Stimulated activated CD4-positive, alpha-beta T cell treated with anti-CD3 and anti-CD28 coated beads, Interleukin-12 subunit alpha, Interleukin-12 subunit beta, amount 100 ng/mL, for 24 hours (primary cell): ENCODE data around the gene ADD1.

Source experiments
- DNase-seq, 2 experiments: peaks; one replicate each; pipeline ENCODE4 v3.0.0-alpha.2; 2020; ENCODE audit warnings: low read depth in 2 of 2

The ADD1 gene

DNA sequence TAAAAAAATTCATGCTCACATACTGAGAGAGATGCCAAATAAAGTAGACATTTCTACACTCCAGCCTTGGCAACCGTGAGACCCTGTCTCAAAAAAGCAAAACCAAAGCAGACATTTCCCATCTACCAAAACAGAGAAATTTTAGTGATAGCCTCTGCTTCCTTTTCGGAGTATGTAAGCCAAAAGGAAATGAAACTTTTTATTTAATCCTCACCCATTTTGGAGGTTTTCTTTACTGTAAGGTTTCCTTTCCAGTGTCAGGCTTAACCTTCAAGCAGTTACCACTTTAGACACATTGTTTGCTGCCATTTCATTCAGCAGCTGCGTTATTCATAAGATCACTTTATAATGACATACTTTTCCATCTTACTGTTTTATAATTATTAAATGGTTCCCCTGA, 15.9 kb downstream of the ADD1 start:
- no peak for DNase-seq

DNA sequence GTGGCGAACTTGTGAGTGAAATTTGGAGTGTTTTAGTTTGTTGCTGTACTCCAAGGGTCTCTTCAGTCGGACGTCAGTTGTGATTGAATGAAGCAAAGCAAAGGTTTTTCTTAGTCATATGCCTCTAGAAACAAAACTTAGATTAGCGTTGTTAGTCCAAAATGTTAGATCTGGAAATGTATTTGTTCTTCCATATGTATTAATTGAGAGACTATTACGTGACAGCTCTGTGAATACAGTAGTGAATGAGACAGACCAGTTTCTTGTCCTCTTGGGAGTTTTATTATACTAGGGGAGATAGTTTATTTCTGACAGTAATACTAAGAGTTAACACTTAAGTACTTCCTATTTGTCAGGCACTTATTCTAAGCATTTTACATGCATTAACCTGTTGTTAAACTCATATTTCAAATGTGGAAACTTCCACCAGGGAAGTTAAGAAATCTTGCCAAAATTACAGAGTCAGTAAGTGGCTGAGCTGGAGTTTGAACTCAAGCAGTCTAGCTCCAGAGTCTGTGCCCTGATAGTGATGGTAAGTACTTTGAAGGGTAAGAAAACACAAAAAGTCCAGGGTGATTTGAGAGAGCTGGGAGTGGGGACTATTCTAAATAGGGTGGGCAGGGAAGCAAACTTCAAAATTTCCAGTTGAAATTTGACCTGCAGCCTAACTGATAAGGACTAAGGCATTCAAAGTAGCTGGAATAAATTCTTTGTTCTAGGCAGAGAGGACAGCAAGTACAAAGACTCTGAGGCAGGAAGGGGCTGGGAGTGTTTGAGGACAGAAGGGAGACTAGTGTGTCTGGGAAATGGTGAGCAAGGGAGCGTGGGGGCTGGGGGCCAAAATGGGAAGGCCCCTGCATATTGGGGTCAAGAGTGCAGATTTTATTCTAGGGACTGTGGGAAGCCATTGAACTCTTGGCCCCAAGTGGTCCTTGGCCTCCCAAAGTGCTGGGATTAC, 17.0 kb downstream of the ADD1 start:
- no peak for DNase-seq

DNA sequence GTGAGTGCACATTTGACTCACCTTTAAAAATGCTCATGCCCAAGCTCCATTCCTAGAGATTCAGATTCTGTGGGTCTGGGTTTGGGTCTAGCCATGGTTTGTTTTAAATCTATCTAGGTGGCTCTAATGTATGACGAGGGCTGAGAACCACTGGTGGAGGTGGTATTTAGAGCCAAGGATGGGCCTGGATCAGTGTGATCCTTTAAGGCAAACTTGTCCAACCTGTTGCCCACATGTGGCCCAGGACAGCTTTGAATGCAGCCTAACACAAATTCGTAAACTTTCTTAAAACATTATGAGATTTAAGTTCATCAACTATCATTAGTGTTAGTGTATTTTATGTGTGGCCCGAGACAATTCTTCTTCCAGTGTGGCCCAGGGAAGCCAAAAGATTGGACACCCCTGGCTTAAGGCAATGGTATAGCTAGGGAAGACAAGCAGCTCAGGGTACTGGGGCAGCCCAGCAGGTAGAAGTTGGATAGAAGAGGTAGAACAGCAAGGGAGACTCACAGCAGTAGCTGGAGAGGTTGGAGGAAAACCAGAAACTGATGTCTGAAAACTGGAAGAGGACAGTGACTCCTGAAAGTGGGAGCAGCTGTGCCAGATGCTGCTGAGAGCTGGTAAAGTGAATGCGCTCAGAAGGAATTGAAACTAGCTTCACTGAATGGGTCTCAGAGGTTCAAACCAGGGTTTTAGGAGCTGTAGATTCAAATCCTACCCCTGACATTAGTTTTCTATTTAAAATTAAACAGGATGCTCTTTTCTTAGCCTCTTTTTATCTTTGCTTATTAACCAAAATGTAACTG, 18.2 kb downstream of the ADD1 start:
- DNase-seq: no peak

DNA sequence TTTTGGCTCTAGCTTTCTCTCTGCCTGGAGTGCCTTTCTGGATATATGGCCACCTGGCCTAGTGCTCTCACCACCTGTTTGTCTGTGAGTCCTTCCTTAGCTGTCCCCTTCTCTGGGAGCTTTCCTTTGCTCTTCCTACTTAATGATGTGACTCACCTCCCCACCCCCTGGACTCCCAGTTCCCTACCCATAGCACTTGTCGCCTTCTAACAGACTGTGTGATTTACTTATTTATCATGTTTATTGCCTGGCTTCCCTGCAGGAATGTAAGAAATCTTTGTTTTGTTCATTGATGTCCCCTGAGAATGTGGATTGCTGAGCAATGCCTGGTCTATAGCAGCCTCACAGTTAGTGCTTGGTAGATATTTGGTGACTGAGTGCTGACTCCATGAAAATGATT, 18.9 kb downstream of the ADD1 start:
- no peak for DNase-seq

DNA sequence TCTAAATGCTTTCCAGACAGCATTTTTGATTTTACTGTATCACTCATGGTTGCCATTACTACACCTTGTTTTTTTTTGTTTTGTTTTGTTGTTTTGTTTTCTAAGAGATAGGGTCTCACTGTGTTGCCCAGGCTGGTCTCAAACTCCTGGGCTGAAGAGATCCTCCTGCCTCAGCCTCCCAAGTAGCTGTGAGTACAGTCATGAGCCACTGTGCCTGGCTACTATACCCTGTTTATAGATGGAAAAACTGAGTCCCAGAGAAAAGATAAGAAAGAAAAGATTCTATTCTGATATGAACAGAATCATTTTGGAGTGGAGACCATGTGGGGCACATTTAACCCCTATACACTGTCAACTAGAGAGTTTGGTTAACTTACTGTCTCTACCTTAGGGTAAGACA, 20.0 kb downstream of the ADD1 start:
- no peak for DNase-seq

DNA sequence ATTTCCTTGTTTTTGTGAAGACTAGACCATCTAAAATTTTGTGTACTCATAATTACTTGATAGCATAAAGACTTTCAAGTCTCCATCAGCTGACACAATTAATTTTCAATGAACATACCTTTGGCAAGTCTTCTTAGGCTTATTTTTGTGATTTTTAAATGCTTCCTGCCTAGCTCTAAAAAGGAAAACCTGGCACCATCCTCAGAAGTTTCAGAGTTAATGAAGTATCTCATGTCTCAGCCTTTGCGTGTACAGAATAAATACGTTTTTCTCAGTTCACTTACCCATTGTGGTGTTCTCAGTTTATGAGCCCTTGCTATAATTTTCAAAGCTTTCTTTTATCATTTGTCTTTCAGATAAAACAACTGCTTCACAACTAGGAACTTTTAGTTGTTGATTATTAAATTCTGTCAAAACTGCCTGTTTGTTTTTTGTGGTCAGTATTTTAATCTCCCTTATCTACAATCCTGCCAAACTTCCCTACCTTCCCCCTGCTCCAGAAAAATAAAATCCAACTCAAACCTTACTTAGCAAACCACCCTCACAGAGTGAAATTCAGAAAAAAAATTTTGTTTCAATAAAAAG, 21.6 kb downstream of the ADD1 start:
- no peak for DNase-seq

DNA sequence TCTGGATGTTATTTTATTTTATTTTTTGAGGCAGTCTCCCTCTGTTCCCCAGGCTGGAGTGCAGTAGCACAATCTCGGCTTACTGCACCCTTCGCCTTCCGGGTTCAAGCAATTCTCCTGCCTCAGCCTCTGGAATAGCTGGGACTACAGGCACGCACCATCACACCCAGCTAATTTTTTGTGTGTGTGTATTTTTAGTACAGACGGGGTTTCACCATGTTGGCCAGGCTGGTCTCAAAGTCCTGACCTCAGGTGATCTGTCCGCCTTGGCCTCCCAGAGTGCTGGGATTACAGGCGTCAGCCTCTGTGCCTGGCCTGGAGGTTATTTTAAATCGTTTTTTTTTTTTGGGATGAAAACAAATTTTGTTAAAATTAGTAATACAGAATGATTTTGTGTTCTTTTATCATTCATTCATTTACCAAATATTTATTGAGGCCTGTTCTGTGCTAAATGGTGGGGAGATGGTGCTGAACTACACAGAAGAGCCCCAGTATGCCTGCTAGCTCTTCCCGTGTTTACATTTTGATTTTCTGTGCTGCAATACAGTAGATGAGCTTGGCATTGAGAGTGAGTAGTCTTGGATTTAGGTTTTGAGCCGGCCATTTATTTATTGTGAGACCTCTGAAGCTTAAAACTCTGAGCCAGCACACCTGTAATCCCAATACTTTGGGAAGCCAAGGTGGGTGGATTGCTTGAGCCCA, 22.7 kb downstream of the ADD1 start:
- DNase-seq: no peak

DNA sequence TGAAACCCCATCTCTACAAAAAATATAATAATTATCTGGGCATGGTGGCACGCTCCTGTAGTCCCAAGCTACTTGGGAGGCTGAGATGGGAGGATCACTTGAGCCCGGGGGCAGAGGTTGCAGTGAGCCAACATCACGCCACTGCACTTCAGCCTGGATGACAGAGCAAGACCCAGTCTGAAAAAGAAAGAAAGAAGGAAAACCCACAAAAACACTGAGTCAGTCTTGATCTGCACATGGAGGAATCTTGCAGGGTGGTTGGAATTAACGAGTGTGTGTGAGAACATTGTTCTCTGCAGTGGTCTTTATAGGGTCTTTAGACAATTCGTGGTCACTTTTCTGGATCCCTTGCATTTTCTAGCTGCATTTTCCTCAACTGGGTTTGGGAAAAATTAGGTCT, 23.2 kb downstream of the ADD1 start:
- no peak for DNase-seq

DNA sequence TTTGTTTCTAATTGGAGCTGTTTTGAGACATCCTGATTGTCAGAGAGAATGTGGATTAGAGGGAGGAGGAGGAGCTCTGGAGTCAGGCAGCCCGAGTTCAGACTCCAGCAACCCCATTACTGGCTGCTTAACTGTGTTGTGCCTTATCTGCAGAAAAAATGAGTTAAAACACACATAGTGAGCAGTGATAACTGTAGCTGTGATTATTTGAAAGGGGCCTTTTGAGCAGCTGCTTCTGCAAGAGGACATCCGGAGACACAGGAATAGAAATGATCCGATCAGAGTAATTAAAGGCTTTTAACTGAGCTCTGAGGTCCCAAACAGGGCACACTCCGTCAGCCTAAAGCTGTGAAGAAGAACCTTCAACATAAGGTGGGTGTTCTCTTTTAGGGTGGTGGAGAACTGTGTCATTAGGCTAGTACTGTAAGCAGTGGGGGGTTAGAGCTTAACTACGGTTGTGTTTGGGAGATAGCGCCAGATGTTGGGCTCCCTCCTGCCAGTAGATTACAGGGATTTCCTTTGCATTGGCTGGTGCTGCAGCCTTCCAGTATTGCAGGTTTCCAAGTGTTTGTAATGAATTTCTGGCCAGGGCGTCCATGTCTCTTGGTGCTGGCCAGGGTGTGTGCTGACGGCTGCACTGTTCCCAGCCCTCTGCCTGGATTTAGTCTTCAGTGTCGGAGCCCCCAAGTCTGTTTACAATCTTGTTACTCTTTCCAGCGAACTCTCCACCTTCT, 24.3 kb downstream of the ADD1 start:
- no peak for DNase-seq

DNA sequence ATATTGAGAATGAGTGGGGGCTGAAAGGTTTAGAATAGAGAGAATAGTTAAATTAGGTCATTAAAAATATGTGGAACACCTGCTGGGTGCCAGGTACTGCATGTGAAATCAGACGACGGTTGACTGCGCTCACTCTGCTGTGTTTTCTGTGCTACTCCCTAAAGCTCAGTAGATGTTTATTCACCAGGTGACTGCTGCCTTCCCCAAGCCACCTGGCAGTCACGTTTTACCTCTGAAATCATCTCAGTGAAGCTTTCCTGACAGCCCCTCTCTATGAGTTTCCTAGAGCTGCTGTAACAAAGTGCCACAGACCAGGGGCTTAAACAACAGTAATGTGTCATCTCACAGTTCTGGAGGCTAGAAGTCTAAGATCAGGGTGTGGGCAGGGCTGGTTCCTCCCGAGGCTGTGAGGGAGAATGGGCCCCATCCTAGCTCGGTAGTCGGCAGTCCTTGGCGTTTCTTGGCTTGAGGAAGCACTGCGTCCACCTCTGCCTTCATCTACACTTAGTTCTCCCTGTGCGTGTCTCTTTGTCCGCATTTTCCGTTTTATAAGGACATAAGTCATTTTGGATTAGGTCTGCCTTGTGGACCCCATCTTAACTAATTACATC, 25.3 kb downstream of the ADD1 start:
- DNase-seq: no peak

DNA sequence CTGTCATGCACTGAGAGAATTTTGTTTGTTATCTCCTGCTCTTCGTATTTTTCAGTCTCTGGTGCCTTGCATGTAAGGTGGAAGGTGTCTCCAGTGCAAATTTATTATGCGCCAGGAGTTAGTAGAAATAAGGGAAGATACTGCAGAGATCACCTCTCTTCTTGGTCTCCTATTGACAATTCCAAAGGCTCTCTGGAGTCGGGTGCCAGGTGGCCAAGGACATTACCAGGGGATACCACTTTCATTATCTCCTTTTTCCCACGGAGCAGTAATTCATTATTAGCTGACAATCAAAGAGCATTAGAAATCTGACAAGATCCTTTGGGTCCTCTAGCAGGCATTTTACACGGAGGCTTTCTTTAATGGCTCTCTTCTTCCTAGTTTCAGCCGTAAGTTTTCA, 26.0 kb downstream of the ADD1 start:
- no peak for DNase-seq

DNA sequence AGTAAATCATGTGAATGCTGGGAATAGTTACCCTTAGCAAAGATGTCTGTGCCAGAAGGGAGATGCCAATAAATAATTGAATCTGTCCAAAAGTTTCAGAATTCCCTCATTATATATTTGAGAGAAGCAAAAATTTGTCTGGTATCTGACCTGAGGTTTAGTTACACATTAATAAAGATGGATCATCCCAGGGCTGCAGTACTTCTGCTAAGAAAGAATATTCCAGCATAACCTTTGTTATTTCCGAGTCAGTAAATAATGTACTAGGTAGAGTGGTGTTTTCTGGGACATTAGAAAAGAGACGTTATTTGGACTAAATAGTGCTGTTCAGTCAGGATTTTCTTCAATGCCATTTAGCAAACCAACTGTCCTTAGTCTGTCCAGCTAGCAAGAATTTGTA, 26.4 kb downstream of the ADD1 start:
- DNase-seq: no peak

DNA sequence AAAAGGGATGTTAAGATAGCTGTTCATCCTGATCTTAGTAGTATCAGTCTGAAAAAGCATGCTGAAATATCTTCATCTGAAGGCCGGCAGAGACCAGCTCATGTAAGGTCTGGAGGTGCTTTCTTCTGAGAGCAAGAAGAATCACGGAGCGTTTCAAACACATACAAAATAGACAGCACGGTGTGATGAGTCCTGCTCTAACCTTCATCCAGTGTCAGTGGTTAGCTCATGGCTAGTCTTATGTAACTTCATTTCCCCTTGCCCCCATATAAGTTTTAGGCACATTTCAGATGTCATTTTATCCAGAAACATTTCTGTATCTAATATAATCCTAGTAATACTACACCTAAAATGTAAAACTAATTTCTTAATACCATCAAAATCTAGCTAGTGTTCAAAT, 27.8 kb downstream of the ADD1 start:
- no peak for DNase-seq

DNA sequence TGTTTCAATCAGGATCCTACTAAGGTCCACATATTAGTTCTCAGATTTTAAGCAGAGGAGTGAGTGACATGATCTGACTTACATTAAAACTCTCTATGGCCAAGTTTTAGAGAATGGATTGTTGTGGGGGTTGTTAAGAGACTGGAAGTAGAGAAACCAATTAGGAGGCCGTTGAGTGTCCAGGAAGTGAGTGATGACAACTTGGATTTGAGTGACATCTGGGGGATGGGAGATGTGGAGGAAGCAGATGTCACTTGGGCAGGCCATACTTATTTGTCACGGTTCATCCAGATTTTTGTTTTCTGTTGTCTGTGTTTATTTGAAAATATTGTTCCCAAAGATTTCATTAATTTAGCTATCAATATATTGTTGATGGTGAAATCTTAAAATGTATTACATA, 28.3 kb downstream of the ADD1 start:
- DNase-seq: no peak

DNA sequence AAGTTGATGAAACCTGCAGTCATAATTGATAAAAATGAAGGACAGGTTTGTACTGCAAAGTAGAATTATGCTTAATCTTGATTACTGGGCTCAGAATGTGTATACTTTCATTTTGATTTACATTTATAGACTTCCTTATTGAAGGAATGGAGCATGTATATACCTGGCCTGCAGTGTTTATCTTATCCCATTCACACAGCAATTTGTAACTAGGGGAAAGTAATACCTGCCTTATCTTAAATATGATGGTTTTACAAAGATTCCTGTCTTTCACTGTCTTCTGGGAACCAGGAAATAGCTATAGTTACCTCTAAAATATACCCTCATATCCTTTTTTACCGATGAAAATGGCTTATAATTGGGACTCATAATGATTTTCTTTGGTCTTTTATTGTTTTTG, 29.7 kb downstream of the ADD1 start:
- DNase-seq: no peak

DNA sequence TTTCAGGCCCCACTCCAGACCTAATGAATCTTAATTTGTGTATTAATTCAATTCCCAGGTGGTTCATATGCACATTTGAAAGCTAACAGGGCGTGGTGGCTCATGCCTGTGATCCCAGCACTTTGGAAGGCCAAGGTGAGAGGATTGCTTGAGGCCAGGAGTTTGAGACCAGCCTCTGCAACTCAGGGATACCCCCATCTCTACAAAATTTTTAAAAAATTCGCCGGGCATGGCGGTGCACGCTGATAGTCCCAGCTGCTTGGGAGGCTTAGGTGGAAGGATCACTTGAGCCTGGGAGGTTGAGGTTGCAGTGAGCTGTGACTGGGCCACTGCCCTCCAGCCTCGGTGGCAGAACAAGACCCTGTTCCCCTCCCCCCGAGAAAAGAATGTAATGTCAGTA, 31.2 kb downstream of the ADD1 start:
- no peak for DNase-seq

DNA sequence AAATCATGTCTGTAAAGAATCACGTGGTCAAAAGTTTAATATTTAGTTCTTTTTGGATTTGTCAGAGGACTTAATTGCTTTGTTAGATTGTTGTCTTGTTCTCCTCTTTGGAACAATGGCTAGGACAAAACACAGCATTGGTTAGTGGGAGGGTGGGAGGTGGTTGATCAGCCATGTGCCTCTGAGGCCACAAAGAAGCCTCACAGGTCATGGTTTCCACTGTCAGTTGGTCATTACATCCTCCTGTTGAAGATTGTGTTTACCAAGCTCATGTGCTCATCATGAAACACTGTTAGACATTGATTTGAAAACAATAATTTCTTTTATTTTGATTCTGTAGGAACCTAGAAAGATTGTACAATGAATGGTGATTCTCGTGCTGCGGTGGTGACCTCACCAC, 31.9 kb downstream of the ADD1 start:
- DNase-seq: no peak

DNA sequence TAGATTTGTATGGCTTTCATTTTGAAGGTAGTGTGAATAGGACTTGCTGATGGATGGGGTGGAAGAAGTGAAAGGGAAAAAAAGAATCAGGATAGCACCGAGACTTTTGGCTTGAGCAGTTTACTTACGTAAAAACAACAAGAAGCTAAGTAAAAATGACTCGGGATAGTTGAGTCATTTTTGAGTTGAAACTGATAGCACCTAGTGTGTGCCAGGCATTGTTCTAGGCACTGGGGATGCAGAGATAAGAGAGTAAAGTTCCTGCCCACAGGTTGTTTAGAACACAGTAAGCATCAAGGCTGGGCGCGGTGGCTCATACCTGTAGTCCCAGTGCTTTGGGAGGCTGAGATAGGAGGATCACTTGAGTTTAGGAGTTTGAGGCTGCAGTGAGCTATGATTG, 34.7 kb downstream of the ADD1 start:
- DNase-seq: no peak

DNA sequence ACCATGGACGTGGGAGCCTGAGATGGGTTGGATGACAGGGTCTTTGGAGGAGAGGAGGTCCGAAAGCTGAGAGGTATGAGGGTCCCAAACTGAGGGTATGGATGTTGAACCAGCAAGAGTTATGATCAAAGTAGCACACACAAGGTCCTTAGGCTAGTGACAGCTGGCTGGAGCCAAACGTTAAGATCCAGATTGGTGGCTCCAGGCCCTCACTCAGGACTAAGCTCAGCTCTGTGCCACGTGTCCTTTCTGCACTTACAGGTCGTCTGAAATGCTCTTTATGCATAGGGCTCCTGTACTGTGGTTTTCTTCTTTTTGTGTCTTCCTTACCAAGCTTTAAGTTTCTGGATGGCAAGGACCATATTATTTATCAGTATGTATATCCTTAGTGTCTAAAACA, 35.4 kb downstream of the ADD1 start:
- DNase-seq: no peak

DNA sequence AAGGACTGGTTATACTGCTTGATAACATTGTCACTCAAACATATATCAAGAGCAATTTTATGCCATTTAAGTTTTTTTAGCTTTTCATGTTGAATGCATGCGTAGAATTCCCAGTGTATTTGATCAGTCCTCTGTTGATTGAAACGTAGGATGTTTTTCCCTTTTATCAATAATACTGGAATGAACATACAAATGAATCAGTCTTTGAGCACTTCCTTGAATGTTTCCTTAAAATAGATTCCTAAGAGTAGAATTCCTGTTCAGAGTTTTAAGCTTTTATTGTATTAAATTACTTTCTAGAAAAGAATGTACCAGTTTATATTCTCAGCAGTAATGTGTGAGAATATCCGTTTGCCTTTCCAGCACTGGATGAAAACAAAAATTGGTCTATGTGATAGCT, 37.8 kb downstream of the ADD1 start:
- DNase-seq: no peak

DNA sequence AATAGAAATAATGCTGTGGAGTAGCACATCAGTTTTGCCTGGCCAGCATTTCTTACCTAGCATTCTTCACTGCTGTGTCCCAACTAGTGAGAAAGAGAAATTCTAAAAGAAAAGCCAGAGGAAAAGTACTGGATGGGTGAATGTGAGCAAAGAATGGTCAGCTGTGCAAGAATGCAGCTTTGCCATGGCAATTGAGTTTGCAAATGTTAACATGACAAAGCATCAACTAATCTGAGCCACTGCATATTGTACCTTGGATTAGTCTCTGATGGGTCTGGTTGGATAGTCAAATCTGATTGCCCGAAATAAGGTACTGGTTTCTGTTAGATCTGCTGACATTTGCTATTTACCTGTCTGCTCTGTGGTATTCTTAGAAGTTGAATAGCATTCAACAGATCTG, 38.7 kb downstream of the ADD1 start:
- no peak for DNase-seq
